Fibroblast of gingiva (primary cell): ENCODE data around the gene FAM151A.
A peak's percentile ranks its signal among the peaks of the same experiment; 100 is the strongest.

ENCODE experiments used
- DNase-seq: peaks from one replicate; pipeline ENCODE4 v3.0.0-alpha.2; 2011; ENCODE audit warnings: low read depth

Gene FAM151A

DNA sequence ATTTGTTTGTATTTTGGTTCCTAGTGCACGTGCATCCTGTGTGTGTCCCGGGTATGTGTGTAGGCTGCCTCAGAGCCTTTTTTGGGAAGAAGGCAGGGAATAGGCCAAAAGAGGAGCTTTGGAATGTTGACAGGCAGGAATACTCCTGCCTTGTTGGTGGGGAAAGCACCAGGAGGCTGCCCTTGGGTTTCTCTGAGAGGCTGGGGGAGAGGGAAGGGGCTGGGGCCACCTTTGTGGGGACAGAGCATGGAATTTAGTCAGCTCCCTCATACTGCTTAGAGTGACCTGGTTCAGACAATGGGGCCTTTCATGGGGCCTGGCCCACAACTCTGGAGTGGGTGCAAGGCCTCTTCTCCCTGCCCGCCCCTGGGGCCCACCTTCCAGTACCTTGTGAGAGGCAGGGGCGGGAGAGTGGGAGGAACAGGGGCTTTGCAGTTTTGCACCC is 44.0 kb downstream of the FAM151A start:
- no peak for DNase-seq

DNA sequence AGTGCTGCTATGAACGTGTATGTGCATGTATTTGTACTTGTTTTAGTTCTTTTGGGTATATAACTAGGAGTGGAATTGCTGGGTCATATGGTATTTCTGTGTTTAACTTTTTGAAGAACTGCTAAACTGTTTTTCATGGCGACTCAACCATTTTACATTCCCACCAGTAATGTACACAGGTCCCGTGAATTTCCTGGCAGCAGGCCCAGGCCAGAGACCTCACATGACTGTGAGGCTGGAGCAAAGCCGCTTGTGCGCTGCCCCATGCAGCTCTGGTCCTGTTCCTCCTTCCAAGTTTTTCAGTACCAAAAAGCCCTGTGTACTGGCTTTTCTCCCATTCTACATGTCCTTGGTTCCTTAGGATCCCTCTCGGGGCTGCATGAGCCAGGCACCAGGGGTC is 45.7 kb downstream of the FAM151A start:
- peak; percentile 18 for DNase-seq

DNA sequence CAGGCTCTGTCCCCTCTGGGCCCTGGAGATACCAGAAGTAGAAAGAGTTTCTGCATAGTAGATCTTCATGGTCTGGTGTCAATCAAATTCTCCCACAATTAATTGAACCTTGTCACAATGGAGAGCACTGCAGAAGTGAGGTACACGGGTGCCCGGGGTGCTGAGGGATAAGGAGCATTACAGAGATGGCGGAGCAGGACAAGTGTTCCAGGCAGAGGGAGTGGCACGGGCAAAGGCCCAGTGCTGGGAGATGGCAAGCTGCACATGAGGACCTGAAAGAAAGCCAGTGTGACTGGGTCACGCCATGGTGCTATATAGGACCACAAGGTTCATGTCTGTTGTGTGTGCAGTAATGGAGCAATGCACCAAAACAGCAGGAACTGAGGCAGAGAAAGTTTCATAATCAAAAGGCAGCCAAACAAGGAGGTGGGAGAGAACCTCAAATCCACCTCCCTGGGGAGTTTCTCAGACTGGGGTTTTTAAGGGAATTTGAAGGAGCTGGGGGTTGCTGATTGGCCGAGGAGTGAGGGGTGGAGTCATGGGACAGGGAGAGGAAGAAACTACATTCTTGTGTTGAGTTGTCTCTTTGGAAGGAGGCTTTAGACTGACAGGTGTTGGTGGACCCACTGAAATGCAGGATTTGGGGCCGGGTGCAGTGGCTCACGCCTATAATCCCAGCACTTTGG is 47.6 kb downstream of the FAM151A start:
- no peak for DNase-seq

DNA sequence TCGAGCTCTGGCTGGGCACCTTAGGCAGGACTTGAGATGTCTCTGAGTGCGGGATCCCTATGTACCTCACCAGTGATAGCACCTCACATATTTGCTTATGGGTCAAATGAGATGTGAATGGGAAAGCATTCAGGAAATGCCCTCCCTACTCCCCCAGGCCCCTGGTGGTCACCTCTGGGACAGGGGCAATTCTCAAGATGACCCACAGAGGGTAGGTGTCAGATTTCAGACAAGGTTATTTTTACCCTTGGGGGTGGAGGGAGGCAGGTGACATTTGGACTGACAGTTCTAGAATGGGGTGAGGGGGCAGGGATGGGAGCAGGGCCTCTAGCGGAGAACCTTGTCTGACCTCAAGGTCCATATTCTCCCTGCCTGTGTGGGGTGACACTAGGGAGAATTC is 48.2 kb downstream of the FAM151A start:
- DNase-seq = no peak

DNA sequence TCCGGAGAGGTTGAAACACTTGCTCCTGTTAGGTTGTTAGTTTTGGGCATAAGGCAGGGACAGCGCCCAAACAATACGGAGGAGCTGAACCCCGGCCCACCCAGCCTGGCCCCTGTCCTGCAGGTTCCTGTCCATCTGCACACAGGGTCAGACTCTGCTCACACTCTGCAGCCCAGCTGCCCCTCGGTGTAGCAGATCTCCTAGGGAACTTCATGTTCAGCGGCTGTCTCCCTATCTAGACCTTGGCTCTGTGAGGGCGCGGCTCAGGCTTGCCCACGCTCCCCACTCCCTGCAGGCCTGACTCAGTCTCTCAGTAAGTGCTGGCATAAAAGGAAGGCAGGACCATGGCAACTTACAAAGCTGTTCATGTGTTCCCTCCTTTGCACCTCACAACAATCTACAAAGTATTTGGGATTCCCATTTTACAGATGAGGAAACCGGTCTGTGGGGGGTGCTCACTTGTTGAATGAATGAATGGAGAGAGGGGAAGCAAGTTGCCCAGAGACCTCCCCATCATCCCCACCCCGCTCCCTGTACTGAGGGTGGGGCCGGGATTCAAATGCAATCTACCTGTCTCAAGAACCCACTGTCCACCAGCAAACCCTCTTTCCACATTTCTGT is 49.1 kb downstream of the FAM151A start:
- DNase-seq = no peak

DNA sequence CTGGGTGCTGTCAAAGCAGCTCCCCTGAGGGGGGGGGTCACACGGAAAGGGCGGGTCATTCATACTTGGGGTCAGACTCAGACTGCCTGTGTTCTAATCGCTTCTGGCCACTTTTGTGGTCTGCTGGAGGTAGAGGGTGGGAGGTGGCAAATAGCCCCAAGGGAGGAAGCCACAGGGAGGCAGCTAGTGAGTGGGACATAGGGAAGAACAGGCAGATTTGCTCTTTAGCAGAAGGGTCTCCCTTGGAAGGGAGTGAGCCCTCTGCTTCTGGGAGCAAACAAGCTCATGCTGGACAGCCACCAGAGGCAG is 50.8 kb downstream of the FAM151A start:
- DNase-seq = no peak

DNA sequence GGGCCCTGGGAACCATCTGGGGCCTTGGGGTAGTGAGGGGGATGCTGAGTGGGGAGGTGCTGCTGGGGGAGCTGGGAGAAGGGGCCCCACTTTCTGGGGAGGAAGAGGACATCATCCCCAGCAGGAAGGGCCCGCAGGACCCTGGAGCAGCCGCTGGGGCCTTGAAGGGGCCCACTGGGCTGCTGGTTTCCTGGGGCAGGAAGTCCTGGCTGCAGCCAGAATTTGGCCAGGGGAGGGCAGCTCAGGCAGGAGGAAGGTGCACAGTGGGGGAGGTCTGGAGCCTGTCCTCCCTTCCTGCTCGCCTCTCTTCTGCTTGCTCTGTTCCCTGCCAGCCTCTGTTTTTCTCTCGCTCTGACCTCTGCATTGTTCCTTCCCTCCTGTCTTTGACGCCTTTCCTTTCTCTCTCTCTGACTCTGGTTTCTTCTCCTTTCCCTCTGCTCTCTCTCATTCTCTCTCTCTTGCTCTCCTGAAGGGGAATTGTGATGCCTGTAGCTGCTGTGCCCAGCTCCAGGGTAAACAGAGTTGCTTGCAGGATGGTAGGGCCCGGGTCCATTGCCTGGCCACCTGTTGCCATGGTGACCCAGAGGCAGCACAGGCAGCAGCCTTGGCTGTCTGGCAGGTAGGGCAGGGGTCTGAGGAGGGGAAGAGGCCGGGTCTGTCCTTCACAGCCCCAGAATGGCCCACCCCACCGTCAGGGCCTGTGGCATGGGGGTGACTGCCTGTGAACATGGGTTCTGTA is 51.4 kb downstream of the FAM151A start:
- no peak for DNase-seq

DNA sequence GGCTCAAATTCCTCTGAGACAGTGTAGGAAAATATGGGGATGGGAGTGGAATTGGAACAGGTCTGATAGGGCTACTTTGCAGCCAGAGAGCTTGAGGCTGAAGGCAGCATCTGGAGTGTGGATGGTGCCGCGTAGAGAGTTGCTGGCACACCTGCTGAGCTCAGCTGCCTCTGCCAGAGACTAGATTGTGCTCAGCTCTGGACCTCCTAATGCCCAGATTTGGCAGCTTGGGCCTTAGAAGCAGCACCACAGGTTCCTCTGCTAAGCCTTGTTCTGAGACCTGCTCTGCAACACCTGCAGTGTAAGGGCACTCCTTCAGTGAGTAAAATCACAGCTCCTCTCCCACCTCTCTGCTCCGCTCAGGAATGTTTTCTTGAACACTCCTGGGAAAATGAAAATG is 52.0 kb downstream of the FAM151A start:
- DNase-seq = no peak

DNA sequence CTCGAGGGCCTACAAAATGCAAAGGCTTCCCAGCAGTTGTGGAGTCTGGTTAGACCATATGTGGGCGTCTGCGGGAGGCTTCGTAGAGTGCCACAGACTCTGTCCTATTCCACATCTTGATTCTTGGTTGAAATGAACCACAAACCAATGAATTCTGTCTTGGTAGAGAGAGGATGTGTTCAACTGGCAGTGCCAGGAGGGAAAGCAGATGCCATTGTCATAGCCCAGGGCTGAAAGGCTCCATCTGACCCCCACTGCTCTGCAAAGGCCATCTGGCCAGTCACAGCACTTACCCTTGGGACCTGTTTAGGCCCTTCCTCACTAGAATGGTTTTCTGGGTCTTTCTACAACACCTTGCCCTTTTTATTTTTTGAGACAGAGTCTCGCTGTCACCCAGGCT is 53.2 kb downstream of the FAM151A start:
- DNase-seq = no peak

DNA sequence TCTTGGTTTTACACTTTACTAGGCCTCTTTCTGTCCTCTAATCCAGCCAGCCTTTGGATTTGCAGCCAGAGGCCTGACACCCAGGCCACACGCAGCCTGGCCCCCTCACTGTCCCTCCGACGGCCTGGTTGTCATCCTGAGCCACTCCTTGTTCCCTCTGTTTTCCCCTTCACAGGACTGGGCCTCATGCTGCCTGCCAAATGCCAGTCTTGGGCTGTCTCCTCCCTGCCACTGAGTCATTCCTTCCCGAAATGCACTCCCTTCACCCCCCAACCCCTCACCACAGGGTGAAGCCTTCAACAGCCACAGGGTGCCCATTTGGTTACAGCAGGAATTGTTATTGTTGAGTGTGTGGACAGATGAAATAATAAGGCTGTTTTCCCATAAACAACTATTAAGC is 54.0 kb downstream of the FAM151A start:
- peak; percentile 20 for DNase-seq

DNA sequence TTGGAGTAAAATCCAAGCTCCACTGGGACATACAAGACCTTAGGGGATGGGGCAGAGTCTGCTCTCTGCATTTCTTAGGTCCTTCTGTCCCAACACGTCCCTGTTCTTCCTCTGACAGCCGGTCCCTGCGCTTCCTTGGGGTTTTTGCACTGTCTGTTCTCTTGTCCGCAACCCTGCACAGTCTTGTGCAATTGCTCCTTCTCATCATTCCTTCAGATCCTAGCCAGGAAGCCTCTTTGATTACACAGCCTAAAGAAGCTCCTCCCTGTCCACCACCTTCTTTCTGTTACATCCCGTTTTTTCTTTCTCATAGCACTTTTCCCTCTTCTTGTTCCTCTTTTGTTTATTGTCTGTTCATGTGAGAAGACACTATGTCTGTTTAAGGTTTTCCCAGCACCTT is 55.4 kb downstream of the FAM151A start:
- peak; percentile 48 for DNase-seq

DNA sequence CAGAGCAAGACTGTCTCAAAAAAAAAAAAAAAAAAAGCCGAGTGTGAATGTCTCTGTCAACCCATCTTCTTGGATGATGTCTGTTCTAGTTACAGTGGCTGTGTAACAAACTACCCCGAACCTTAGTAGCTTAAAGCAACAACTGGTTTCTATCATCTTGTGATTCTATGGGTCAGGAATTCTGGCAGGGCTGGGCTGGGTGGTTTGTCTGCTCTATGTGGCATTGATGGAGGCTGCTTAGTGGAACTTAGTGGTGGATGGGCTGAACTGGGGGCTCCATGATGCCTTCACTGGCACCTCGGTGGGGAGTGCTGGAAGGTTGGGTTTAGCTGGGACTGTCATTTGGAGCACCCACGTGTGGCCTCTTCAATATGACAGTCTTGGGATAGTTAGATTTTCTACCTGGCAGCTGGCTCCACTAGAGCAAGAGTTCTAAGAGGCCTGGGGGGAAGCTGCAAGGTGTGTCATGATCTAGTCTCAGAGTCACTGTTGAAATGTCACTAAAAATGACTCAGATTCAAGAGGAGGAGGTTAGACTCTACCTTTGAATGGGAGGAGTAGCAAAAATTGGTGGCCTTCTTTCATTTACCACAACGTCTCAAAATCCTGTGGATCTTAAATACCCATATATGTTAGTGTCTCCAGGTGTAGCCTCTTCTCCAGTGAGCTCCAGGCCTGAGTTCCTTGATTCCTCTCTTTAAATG is 56.7 kb downstream of the FAM151A start:
- no peak for DNase-seq

DNA sequence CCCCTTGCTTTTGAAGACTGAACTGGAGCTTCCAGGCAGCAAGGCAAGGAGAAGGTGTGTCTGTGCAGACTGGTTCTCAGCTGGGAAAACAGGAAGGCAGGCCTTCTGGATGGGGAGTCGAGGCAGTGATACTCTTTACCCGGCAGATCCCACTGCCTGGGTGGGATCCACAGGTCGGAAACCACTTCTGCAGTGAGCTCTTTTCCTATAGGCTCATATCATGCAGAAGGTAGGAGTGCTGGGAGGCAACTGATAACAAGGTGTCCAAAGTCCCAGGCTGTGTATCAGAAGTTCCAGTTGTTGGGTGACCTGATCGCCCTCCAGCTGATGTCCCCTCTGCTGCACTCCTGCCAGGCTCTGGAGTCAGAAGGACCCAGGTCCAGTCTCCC is 58.2 kb downstream of the FAM151A start:
- DNase-seq = no peak

DNA sequence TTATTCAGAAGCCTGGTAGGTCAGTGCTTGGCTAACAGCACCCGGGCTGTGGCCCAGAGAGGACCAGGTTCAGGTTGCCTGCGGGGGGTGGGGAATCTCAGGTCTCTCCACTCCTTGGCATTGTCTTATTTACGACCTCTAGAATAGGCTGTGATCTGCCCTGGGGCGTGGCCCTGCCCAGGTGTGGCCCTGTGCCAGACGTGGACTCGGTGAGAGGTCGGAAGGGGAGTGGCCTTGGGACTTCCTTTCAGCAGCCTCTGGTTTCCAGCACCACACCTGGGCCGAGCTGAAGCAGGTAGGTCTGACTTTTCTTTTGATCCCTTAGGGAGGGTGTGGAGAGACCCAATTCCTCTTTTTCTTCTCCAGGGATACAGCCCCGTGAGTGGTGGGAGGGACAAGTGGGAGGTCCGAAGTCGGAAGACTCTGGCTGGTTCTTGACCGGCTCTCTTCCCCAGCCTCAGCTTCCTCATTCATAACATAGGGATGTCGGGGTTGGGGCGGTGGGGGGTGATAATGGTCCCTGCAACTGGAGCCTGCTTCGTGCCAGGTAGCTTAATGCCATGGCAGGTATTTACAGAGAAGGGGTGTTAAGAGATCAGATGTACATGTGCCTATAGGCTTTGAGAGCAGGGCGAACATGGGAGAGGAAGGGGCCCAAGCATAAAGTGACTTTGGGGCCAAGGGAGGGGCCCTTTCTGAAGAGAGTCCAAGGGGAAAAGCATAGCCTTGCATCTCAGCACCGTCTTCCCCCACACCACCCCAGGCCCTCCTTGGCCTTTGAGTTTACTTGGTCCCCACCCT is 58.8 kb downstream of the FAM151A start:
- no peak for DNase-seq

DNA sequence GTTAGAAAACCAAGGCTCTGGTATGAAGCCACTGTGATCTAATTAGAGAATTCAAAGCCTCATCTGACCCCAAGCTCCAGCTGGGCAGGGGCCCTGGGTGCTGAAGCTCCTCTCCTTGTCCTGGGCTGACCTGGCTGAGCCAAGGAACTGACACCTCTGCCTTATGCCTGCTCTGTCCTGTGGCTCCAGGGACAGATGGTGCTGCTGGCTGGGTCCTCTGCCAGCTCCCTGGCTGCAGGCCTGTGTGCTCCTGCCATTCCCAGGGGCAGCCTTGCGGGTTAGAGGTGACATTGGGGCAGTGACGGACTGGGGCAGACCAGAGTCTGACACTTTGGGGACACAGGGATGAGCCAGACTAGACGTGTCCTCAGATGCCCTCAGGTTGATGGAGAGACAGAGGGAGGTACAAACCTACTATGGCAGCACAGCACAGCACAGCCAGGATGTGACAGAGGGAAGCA is 63.5 kb downstream of the FAM151A start:
- DNase-seq = no peak
